ENCODE results near the gene CEBPZ.

Gene CEBPZ, protein sequence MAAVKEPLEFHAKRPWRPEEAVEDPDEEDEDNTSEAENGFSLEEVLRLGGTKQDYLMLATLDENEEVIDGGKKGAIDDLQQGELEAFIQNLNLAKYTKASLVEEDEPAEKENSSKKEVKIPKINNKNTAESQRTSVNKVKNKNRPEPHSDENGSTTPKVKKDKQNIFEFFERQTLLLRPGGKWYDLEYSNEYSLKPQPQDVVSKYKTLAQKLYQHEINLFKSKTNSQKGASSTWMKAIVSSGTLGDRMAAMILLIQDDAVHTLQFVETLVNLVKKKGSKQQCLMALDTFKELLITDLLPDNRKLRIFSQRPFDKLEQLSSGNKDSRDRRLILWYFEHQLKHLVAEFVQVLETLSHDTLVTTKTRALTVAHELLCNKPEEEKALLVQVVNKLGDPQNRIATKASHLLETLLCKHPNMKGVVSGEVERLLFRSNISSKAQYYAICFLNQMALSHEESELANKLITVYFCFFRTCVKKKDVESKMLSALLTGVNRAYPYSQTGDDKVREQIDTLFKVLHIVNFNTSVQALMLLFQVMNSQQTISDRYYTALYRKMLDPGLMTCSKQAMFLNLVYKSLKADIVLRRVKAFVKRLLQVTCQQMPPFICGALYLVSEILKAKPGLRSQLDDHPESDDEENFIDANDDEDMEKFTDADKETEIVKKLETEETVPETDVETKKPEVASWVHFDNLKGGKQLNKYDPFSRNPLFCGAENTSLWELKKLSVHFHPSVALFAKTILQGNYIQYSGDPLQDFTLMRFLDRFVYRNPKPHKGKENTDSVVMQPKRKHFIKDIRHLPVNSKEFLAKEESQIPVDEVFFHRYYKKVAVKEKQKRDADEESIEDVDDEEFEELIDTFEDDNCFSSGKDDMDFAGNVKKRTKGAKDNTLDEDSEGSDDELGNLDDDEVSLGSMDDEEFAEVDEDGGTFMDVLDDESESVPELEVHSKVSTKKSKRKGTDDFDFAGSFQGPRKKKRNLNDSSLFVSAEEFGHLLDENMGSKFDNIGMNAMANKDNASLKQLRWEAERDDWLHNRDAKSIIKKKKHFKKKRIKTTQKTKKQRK

GRCh38 chr2:37231241-37232130 lies at the start of gene CEBPZ, which contains the start of gene NDUFAF7:
CEBPZ (minus strand) TSS chr2:37231596; CDS start chr2:37231567, 29 bp downstream.
NDUFAF7 (plus strand) TSS chr2:37231658; CDS start chr2:37231706, 48 bp downstream.
- peaks cover 28% of the 10 kb centered on the region for H3K4me1 Mint-ChIP-seq (ENCODE audit: low read depth)
- H3K4me3 Mint-ChIP-seq: no peak within 1 kb of the TSS
- no peaks in the 10 kb centered on the region for H3K27me3 Mint-ChIP-seq
- intact Hi-C loops (cut with micrococcal nuclease): loop anchor here (2.0 to 10.0 kb wide), 3 partner anchors 34 to 147 kb away; partner anchors contain the start of genes CEBPZOS, GPATCH11 and HEATR5B
- H3K27ac Mint-ChIP-seq: no peak within 1 kb of the TSS
- peaks cover 53% of the 10 kb centered on the region for H3K36me3 Mint-ChIP-seq (ENCODE audit: low read depth)
- H3K9me3 Mint-ChIP-seq: peaks cover 7% of the 10 kb centered on the region

GRCh38 chr2:37276291-37276690 lies 44.9 kb upstream of the CEBPZ start:
- intact Hi-C loops (cut with micrococcal nuclease): no loop called here
- no peak overlapping the region for H3K27ac Mint-ChIP-seq
- no peak overlapping the region for H3K4me3 Mint-ChIP-seq
- peaks cover 18% of the 10 kb centered on the region for H3K4me1 Mint-ChIP-seq (ENCODE audit: low read depth)
- no peaks in the 10 kb centered on the region for H3K9me3 Mint-ChIP-seq
- peaks cover 83% of the 10 kb centered on the region for H3K36me3 Mint-ChIP-seq (ENCODE audit: low read depth)
- H3K27me3 Mint-ChIP-seq: no peaks in the 10 kb centered on the region

- Mint-ChIP-seq H3K4me1 (ENCODE audit: low read depth) (peaks cover 18% of the 10 kb centered on the region), H3K4me3 (no peak overlapping the region), H3K27me3 (no peaks in the 10 kb centered on the region), H3K27ac (no peak overlapping the region), H3K9me3 (no peaks in the 10 kb centered on the region), H3K36me3 (ENCODE audit: low read depth) (peaks cover 93% of the 10 kb centered on the region)
- intact Hi-C loops (cut with micrococcal nuclease): no loop called here
These were observed 43.1 kb upstream of the CEBPZ start for GRCh38 chr2:37274359-37274965.

- Mint-ChIP-seq H3K27ac (no peak overlapping the region), H3K9me3 (no peaks in the 10 kb centered on the region), H3K27me3 (no peaks in the 10 kb centered on the region), H3K4me3 (no peak overlapping the region), H3K36me3 (ENCODE audit: low read depth) (peaks cover 89% of the 10 kb centered on the region), H3K4me1 (ENCODE audit: low read depth) (peaks cover 17% of the 10 kb centered on the region)
- intact Hi-C loops (cut with micrococcal nuclease): no loop called here
These were observed 40.1 kb upstream of the CEBPZ start for GRCh38 chr2:37271376-37272067.

DNA sequence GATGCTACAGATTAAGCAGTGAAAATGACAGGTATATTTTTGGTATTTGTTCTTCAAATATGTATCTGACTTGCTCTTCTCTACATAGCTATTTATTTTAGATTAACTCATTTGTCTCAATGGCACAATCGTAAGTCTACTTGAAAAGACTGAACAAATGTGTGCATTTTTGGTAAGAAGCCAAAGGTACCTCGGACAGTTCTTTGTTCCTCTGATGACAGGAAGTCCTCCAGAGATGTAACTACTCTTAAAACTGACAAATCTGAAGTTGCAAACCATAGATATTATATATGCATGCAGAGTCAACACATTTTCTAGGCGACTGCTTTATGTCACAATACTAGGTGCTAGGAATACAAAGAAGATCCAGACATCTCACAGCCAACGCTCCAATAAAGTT lies 36.7 kb upstream of the CEBPZ start:
- H3K27ac Mint-ChIP-seq: no peak overlapping the region
- H3K36me3 Mint-ChIP-seq (ENCODE audit: low read depth): peaks cover 84% of the 10 kb centered on the region
- H3K4me3 Mint-ChIP-seq: no peak overlapping the region
- H3K27me3 Mint-ChIP-seq: no peaks in the 10 kb centered on the region
- intact Hi-C loops (cut with micrococcal nuclease): no loop called here
- H3K9me3 Mint-ChIP-seq: no peaks in the 10 kb centered on the region
- peaks cover 25% of the 10 kb centered on the region for H3K4me1 Mint-ChIP-seq (ENCODE audit: low read depth)

DNA sequence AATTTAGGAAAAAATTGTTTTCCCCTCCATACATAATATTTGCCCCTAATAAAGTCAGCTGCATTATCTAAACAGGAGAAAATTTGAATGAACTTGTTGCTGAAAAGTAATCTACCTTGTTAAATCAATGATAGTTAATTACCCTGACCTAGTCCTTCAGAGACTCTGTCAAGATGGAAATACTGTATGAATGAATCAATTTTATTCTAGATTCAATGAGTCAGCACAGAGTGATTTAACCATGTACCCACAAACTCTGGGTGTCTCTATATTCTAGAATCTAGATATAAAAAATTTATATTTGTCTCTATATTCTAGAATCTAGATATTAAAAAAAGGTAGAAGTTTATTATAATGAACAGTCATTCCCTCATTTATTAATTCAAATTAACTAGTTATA lies 36.3 kb upstream of the CEBPZ start:
- Mint-ChIP-seq H3K27ac (no peak overlapping the region), H3K4me3 (no peak overlapping the region), H3K27me3 (no peaks in the 10 kb centered on the region), H3K9me3 (no peaks in the 10 kb centered on the region), H3K36me3 (ENCODE audit: low read depth) (peaks cover 84% of the 10 kb centered on the region), H3K4me1 (ENCODE audit: low read depth) (peaks cover 29% of the 10 kb centered on the region)
- intact Hi-C loops (cut with micrococcal nuclease): no loop called here

GRCh38 chr2:37263839-37264238 lies 32.4 kb upstream of the CEBPZ start:
- Mint-ChIP-seq H3K27me3 (no peaks in the 10 kb centered on the region), H3K4me3 (no peak overlapping the region), H3K9me3 (no peaks in the 10 kb centered on the region), H3K36me3 (ENCODE audit: low read depth) (peaks cover 83% of the 10 kb centered on the region), H3K4me1 (ENCODE audit: low read depth) (peaks cover 27% of the 10 kb centered on the region), H3K27ac (no peak overlapping the region)
- intact Hi-C loops (cut with micrococcal nuclease): no loop called here

- intact Hi-C loops (cut with micrococcal nuclease): no loop called here
- Mint-ChIP-seq H3K36me3 (ENCODE audit: low read depth) (peaks cover 84% of the 10 kb centered on the region), H3K27ac (no peak overlapping the region), H3K9me3 (no peaks in the 10 kb centered on the region), H3K4me3 (no peak overlapping the region), H3K4me1 (ENCODE audit: low read depth) (peaks cover 22% of the 10 kb centered on the region), H3K27me3 (no peaks in the 10 kb centered on the region)
These were observed 31.1 kb upstream of the CEBPZ start for GRCh38 chr2:37262522-37262921.

- Mint-ChIP-seq H3K36me3 (ENCODE audit: low read depth) (peaks cover 84% of the 10 kb centered on the region), H3K4me1 (ENCODE audit: low read depth) (no peaks in the 10 kb centered on the region), H3K27me3 (no peaks in the 10 kb centered on the region), H3K9me3 (no peaks in the 10 kb centered on the region), H3K27ac (no peak overlapping the region), H3K4me3 (no peak overlapping the region)
- intact Hi-C loops (cut with micrococcal nuclease): no loop called here
These were observed 19.7 kb upstream of the CEBPZ start for GRCh38 chr2:37250869-37251740.

DNA sequence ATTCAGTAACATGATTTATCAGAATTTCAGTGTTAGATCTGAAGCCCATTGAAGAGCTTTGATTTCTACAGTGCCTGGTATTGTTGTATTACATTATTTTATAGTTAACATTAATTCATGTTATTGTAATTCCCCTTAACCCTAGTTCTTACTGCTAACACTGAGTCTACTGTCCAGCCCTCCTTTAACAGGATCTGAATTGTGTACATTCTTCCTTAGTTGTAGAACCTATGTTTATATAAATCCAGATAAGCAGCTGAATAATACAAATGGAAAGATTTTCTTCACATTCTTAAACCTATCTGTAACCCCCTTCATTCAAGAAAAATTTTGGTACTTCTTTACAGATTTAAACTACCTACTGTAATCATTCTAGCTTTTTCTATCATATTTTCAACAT lies 14.8 kb upstream of the CEBPZ start:
- H3K36me3 Mint-ChIP-seq (ENCODE audit: low read depth): peaks cover 78% of the 10 kb centered on the region
- no peaks in the 10 kb centered on the region for H3K9me3 Mint-ChIP-seq
- no peaks in the 10 kb centered on the region for H3K27me3 Mint-ChIP-seq
- no peaks in the 10 kb centered on the region for H3K4me1 Mint-ChIP-seq (ENCODE audit: low read depth)
- intact Hi-C loops (cut with micrococcal nuclease): no loop called here
- H3K27ac Mint-ChIP-seq: no peak overlapping the region
- no peak overlapping the region for H3K4me3 Mint-ChIP-seq

GRCh38 chr2:37244755-37245154 lies 13.4 kb upstream of the CEBPZ start:
- Mint-ChIP-seq H3K36me3 (ENCODE audit: low read depth) (peaks cover 84% of the 10 kb centered on the region), H3K9me3 (no peaks in the 10 kb centered on the region)

GRCh38 chr2:37244017-37244416 lies 12.6 kb upstream of the CEBPZ start:
- Mint-ChIP-seq H3K27me3 (no peaks in the 10 kb centered on the region), H3K27ac (no peak overlapping the region), H3K4me1 (ENCODE audit: low read depth) (no peaks in the 10 kb centered on the region), H3K36me3 (ENCODE audit: low read depth) (peaks cover 84% of the 10 kb centered on the region), H3K9me3 (no peaks in the 10 kb centered on the region), H3K4me3 (no peak overlapping the region)
- intact Hi-C loops (cut with micrococcal nuclease): no loop called here

More at GRCh38 chr2:37244755-37245154, 13.4 kb upstream of the CEBPZ start:
- no peak overlapping the region for H3K4me3 Mint-ChIP-seq
- intact Hi-C loops (cut with micrococcal nuclease): no loop called here
- no peaks in the 10 kb centered on the region for H3K4me1 Mint-ChIP-seq (ENCODE audit: low read depth)
- H3K27me3 Mint-ChIP-seq: no peaks in the 10 kb centered on the region
- H3K27ac Mint-ChIP-seq: no peak overlapping the region

All from dendritic cell treated with granulocyte-macrophage colony-stimulating factor and Interleukin-4, amounts not matched to agents 40 ng/mL and 50 ng/mL, for 4 days (primary cell).